Transverse colon (tissue), 3 donors: ENCODE data around the gene ITGA8.

Experiments
- EP300 ChIP-seq: sonication (generic); formaldehyde crosslinking; IDR thresholded peaks from one replicate; pipeline ENCODE4 v1.6.1; 2017; ENCODE audit warnings: antibody characterized with exemption, low read depth
- TF ChIP-seq, protein P1 (sequence below), 5 experiments: fragments of 200-600 bp in 3 of 5; fragments of 450-650 bp in 2 of 5; sonication (generic) in 3 of 5; IDR thresholded peaks; 1 replicate in 2 of 5; 2 replicates in 3 of 5; pipeline ENCODE4 v1.5.1; 2016 to 2017; ENCODE audit warnings: antibody characterized with exemption in 5 of 5, inconsistent platforms in 3 of 5, mild to moderate bottlenecking in 2 of 5, moderate library complexity in 1 of 5

DNA sequence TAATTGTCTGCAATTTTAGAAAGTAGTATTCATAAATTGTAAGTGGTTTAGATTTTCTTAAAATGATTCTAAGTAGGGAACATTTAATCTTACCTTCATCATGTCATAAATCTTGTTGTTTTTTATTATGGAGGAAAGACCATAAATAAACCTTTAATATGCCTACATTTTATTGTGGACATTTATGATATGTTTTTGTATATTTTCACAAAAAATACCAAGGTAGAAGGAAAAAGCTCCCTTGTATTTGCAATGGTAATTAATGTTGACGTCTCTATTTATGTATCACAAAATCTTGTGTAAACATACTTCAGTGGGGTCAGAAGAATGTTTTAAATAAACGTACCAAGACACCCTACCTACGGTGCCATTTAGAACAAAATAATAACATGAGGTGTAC is 193.0 kb downstream of the ITGA8 start:
- TF ChIP-seq, protein P1, sequence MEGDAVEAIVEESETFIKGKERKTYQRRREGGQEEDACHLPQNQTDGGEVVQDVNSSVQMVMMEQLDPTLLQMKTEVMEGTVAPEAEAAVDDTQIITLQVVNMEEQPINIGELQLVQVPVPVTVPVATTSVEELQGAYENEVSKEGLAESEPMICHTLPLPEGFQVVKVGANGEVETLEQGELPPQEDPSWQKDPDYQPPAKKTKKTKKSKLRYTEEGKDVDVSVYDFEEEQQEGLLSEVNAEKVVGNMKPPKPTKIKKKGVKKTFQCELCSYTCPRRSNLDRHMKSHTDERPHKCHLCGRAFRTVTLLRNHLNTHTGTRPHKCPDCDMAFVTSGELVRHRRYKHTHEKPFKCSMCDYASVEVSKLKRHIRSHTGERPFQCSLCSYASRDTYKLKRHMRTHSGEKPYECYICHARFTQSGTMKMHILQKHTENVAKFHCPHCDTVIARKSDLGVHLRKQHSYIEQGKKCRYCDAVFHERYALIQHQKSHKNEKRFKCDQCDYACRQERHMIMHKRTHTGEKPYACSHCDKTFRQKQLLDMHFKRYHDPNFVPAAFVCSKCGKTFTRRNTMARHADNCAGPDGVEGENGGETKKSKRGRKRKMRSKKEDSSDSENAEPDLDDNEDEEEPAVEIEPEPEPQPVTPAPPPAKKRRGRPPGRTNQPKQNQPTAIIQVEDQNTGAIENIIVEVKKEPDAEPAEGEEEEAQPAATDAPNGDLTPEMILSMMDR (IDR thresholded peaks at IDR 0.05), result no peak
- TF ChIP-seq EP300, result no peak
